ENCODE measurements around the gene IL18. TPM values are rescaled to one million over a fixed set of nuclear protein-coding genes. Genes with fewer than 3 reads are reported as not detected.
A peak's percentile ranks its signal among the peaks of the same experiment; 100 is the strongest.

The IL18 gene
- total and polyA plus RNA-seq, 12 donors, result 0.72 to 49.4 (median 11.9) TPM

GRCh38 chr11:112113539-112114457 lies 50.1 kb downstream of the IL18 start:
- no peaks in the 10 kb centered on the region for H3K4me1 ChIP-seq (replicated peaks in 1 of 2)
- H3K27me3 ChIP-seq, result no peaks in the 10 kb centered on the region
- no peak overlapping the region for H3K27ac ChIP-seq
- 43 to 52% (median 49%) methylated on average over 6 of the region's 6 CpGs for WGBS, 4 donors
- no peak overlapping the region for H3K4me3 ChIP-seq
- TF ChIP-seq POLR2A (IDR thresholded peaks at IDR 0.05) (no peak), CTCF (IDR thresholded peaks at IDR 0.05) (peak; percentile 48 to 74 (median 67))
- no peak for DNase-seq
- no peaks in the 10 kb centered on the region for H3K9me3 ChIP-seq (replicated peaks in 1 of 3)
- no peaks in the 10 kb centered on the region for H3K36me3 ChIP-seq (replicated peaks in 1 of 2)
- intact Hi-C loops (cut with DNase I), result loop anchor here (5.0 to 10.0 kb wide), 2 partner anchors 169 to 171 kb away; no protein-coding TSS in a partner anchor

DNA sequence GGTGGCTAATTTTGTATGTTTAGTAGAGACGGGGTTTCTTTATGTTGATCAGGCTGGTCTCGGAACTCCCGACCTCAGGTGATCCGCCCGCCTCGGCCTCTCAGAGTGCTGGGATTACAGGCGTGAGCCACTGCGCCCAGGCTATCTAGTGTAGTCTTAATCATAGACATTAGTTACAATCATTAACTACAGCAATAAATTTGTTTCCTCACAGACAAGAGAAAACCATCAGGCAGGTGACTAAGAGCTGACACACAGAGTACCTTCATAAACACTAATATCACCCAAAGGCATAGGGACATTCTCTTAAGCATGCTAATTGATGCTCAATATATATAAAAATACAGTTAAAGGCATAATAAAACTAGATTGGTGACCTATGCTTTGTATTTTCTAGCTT lies 57.8 kb downstream of the IL18 start:
- no peak for DNase-seq
- no peak for TF ChIP-seq CTCF (IDR thresholded peaks at IDR 0.05)
- no peak for TF ChIP-seq POLR2A (IDR thresholded peaks at IDR 0.05)
- intact Hi-C loops (cut with DNase I), result no loop called here
- H3K27me3 ChIP-seq, result no peaks in the 10 kb centered on the region
- H3K36me3 ChIP-seq (replicated peaks in 1 of 2), result no peaks in the 10 kb centered on the region
- WGBS, 4 donors, result 90 to 97% (median 94%) methylated on average over 8 of the region's 8 CpGs
- H3K27ac ChIP-seq, result no peak overlapping the region
- H3K4me1 ChIP-seq (replicated peaks in 1 of 2), result no peaks in the 10 kb centered on the region
- no peak overlapping the region for H3K4me3 ChIP-seq
- H3K9me3 ChIP-seq (replicated peaks in 1 of 3), result no peaks in the 10 kb centered on the region

GRCh38 chr11:112103446-112103845 lies 60.4 kb downstream of the IL18 start:
- H3K27me3 ChIP-seq, result no peaks in the 10 kb centered on the region
- no peak for DNase-seq
- no peak overlapping the region for H3K27ac ChIP-seq
- H3K9me3 ChIP-seq (replicated peaks in 1 of 3), result no peaks in the 10 kb centered on the region
- H3K4me1 ChIP-seq (replicated peaks in 1 of 2), result no peaks in the 10 kb centered on the region
- 81 to 95% (median 85%) methylated on average over 5 to 6 of the region's 6 CpGs for WGBS, 4 donors
- H3K36me3 ChIP-seq (replicated peaks in 1 of 2), result no peaks in the 10 kb centered on the region
- TF ChIP-seq CTCF (IDR thresholded peaks at IDR 0.05) (no peak), POLR2A (IDR thresholded peaks at IDR 0.05) (no peak)
- intact Hi-C loops (cut with DNase I), result no loop called here
- no peak overlapping the region for H3K4me3 ChIP-seq

- DNase-seq, result no peak
- no peak for TF ChIP-seq POLR2A (IDR thresholded peaks at IDR 0.05)
- no peak for TF ChIP-seq CTCF (IDR thresholded peaks at IDR 0.05)
- no peak overlapping the region for H3K27ac ChIP-seq
- no peak overlapping the region for H3K4me3 ChIP-seq
- H3K4me1 ChIP-seq (replicated peaks in 1 of 2), result no peaks in the 10 kb centered on the region
- intact Hi-C loops (cut with DNase I), result no loop called here
- no peaks in the 10 kb centered on the region for H3K9me3 ChIP-seq (replicated peaks in 1 of 3)
- peaks cover 0 to 15% of the 10 kb centered on the region in 2 donors for H3K36me3 ChIP-seq (replicated peaks in 1 of 2)
- no peaks in the 10 kb centered on the region for H3K27me3 ChIP-seq
- 76 to 82% (median 78%) methylated on average over 2 of the region's 2 CpGs for WGBS, 4 donors
These were observed 63.4 kb downstream of the IL18 start for GRCh38 chr11:112100462-112100861.
